OCI-LY3 (cell line): ENCODE results near the gene TERB1.
A peak's percentile ranks its signal among the peaks of the same experiment; 100 is the strongest.

Experiments
- H2AFZ ChIP-seq: fragments of 200-600, 300-600 bp; shearing (Covaris generic); 2 replicates; pipeline ENCODE4 v1.6.0; 2014; ENCODE audit warnings: antibody characterized with exemption, low read depth, low read length
- H3K27ac ChIP-seq: fragments of 200-600, 300-600 bp; sonication (generic); 2 replicates; pipeline ENCODE4 v1.5.1; 2014; ENCODE audit warnings: mild to moderate bottlenecking, low read length, moderate library complexity, mixed read lengths
- H3K27me3 ChIP-seq: fragments of 200-600, 300-600 bp; sonication (generic); 2 replicates; pipeline ENCODE4 v1.6.1; 2014; ENCODE audit warnings: low read depth, low read length, mixed read lengths
- H3K36me3 ChIP-seq: fragments of 200-600, 300-600 bp; sonication (generic); replicated peaks from 2 replicates; pipeline ENCODE3; 2014; ENCODE audit warnings: low read depth, low read length, mixed read lengths
- H3K4me1 ChIP-seq: fragments of 300-600, 200-600 bp; sonication (generic); 2 replicates; pipeline ENCODE4 v1.6.1; 2014; ENCODE audit warnings: low read length, mixed read lengths
- H3K4me2 ChIP-seq: fragments of 200-600, 300-600 bp; sonication (generic); 2 replicates; pipeline ENCODE4 v1.6.1; 2014; ENCODE audit warnings: low read length, mixed read lengths
- H3K4me3 ChIP-seq: fragments of 300-600, 200-600 bp; sonication (generic); 2 replicates; pipeline ENCODE4 v1.5.1; 2014; ENCODE audit warnings: antibody characterized with exemption, mild to moderate bottlenecking, low read length, moderate library complexity
- H3K79me2 ChIP-seq: fragments of 300-600, 200-600 bp; shearing (Covaris generic); 2 replicates; pipeline ENCODE4 v1.6.1; 2014; ENCODE audit warnings: mild to moderate bottlenecking, low read length, mixed read lengths
- H3K9ac ChIP-seq: fragments of 300-600, 200-600 bp; shearing (Covaris generic); 2 replicates; pipeline ENCODE4 v1.6.0; 2014; ENCODE audit warnings: mild to moderate bottlenecking, low read length, moderate library complexity
- H3K9me3 ChIP-seq: fragments of 200-600, 300-600 bp; shearing (Covaris generic); 2 replicates; pipeline ENCODE4 v1.6.1; 2014; ENCODE audit warnings: low read length, mixed read lengths; ENCODE audit not compliant: insufficient read depth
- H4K20me1 ChIP-seq: fragments of 200-600, 300-600 bp; sonication (generic); 2 replicates; pipeline ENCODE4 v1.6.1; 2016; ENCODE audit warnings: low read length, mixed read lengths; ENCODE audit not compliant: insufficient read depth
- EZH2phosphoT487 ChIP-seq: fragments of 200-600 bp; shearing (Covaris generic); IDR thresholded peaks from 2 replicates; pipeline ENCODE4 v1.6.1; 2018; ENCODE audit warnings: antibody characterized with exemption, mixed run types, low read depth
- TF ChIP-seq, protein P1 (sequence below): fragments of 200-600, 300-600 bp; sonication (generic); IDR thresholded peaks from 2 replicates; pipeline ENCODE4 v1.5.1; 2014; ENCODE audit warnings: antibody characterized with exemption, low read length, low read depth

Gene TERB1

DNA sequence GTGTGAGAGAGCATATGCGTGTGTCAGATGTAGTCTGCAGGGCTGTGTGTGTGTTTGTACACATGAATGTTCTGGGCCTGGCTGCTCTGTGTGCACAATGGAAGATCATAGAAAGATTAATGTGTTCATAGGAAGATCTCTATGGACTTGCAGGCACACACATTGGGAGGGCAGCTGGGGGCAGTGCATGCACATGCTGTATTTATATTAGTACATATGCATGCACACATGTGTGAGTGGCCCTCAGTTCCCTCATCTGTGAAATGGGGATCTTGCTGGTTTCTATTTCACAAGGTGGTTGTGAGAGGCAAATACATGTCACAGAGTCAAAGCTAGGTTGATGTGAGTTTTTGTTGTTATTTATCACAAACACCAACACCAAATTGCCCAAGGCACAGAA lies 44.9 kb upstream of the TERB1 start:
- Histone ChIP-seq H3K4me3 (no peak overlapping the region), H3K36me3 (no peaks in the 10 kb centered on the region), H3K79me2 (no peaks in the 10 kb centered on the region), H3K27me3 (0 out of 2 replicates have a peak, but pooled peaks cover 5% of the 10 kb centered on the region), H3K27ac (no peak overlapping the region), H3K4me1 (peaks cover 20% of the 10 kb centered on the region), H4K20me1 (no peaks in the 10 kb centered on the region), H2AFZ (no peak overlapping the region), H3K9me3 (no peaks in the 10 kb centered on the region), H3K9ac (no peak overlapping the region), H3K4me2 (no peak overlapping the region)
- no peak for TF ChIP-seq EZH2phosphoT487
- TF ChIP-seq, protein P1, sequence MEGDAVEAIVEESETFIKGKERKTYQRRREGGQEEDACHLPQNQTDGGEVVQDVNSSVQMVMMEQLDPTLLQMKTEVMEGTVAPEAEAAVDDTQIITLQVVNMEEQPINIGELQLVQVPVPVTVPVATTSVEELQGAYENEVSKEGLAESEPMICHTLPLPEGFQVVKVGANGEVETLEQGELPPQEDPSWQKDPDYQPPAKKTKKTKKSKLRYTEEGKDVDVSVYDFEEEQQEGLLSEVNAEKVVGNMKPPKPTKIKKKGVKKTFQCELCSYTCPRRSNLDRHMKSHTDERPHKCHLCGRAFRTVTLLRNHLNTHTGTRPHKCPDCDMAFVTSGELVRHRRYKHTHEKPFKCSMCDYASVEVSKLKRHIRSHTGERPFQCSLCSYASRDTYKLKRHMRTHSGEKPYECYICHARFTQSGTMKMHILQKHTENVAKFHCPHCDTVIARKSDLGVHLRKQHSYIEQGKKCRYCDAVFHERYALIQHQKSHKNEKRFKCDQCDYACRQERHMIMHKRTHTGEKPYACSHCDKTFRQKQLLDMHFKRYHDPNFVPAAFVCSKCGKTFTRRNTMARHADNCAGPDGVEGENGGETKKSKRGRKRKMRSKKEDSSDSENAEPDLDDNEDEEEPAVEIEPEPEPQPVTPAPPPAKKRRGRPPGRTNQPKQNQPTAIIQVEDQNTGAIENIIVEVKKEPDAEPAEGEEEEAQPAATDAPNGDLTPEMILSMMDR = no peak

DNA sequence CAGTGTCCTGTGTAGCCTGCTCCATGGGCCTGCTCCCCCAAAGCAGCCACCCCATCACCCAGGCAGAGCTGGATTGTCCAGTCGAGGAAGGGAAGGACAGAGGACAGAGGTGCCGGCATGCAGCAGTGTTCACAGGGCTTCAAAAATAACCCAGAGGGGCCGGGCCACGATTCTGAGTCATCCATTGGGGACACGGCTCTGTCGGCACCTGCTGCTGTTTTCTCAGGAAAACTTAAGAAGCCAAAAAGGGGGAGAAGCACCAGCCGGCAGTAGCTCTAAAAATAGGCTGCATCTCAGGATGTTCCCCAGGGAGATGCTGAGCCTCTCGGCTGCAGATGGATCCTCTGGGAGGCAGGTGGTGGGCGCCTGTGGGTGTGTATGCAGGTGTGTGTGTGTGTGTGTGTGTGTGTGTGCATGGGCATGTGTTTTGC lies 44.4 kb upstream of the TERB1 start:
- H3K4me1 ChIP-seq = peaks cover 22% of the 10 kb centered on the region
- H3K4me2 ChIP-seq = no peak overlapping the region; the same call in 1 of the 2 replicates
- no peak overlapping the region for H2AFZ ChIP-seq
- H3K9ac ChIP-seq = no peak overlapping the region
- H3K27ac ChIP-seq = no peak overlapping the region
- H3K9me3 ChIP-seq = no peaks in the 10 kb centered on the region
- 0 out of 2 replicates have a peak, but pooled peaks cover 5% of the 10 kb centered on the region for H3K27me3 ChIP-seq
- no peaks in the 10 kb centered on the region for H4K20me1 ChIP-seq
- no peak for TF ChIP-seq EZH2phosphoT487
- TF ChIP-seq, protein P1 = no peak
- no peaks in the 10 kb centered on the region for H3K36me3 ChIP-seq
- no peaks in the 10 kb centered on the region for H3K79me2 ChIP-seq
- H3K4me3 ChIP-seq = no peak overlapping the region

DNA sequence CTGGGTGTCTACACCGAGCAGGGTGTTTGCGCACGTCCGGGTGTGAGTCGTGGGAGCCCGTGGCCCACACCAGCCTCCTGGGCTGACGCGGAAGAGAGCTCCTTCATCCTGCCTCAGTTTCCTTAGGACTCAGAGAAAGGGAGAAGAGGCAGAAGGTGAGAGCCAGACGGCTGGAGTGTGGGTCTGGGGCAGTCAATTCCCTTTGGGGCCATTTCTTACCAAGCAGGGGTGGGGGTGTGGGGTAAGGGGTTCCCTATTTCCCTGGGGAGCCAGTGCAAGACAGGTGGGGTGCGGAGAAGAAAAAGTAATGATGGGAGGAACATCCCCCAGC lies 43.7 kb upstream of the TERB1 start:
- H3K79me2 ChIP-seq = no peaks in the 10 kb centered on the region
- 0 out of 2 replicates have a peak, but pooled peaks cover 5% of the 10 kb centered on the region for H3K27me3 ChIP-seq
- H3K4me3 ChIP-seq = peak overlapping the region; percentile 67
- H3K4me2 ChIP-seq = peak overlapping the region; percentile 39
- no peak overlapping the region for H3K27ac ChIP-seq
- TF ChIP-seq EZH2phosphoT487 = no peak
- TF ChIP-seq, protein P1 = no peak
- no peaks in the 10 kb centered on the region for H3K9me3 ChIP-seq
- H3K36me3 ChIP-seq = no peaks in the 10 kb centered on the region
- H3K4me1 ChIP-seq = peaks cover 15% of the 10 kb centered on the region
- H3K9ac ChIP-seq = no peak overlapping the region
- H2AFZ ChIP-seq = no peak overlapping the region
- no peaks in the 10 kb centered on the region for H4K20me1 ChIP-seq

DNA sequence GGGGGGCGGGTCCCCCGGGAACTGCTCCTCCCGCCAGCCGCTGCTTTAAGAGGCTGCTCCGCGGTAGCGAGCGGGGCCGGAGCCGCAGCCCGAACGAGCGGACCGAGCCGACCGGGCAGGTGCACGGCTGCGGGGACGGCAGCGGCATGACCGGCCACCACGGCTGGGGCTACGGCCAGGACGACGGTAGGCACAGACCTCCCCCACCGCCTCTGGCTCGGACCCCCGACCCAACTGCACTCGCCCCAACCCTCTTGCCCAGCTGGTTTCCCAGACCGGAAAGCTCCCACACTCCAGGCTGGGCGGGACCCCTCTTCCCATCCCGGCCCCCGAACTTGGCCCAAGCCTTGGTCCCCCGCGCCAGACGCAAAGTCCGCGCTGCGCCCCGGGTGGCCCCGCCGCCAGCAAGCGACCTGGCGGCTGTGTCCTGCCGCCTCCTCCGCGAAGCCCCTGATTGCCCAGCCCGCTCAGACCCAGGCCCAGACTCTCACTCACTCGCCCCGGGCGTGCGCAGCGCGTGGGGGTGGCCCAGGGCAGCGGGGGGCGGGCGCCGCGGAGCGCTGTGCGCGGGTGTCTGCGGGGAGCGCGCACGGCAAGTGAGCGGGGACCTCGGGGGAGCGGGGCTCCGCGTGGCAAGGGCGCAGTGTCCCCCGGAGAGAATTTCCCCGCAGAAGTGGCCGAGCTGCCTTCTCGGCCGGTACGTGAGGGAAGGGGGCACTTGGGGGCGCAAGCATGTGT lies 43.1 kb upstream of the TERB1 start, which contains the start of gene CA7:
TSS of gene CA7 (plus strand) at position 73 of the 738 bp plus-strand sequence. CDS start at position 147, 74 bp downstream.
- Histone ChIP-seq H3K4me2 (peak within 1 kb of the TSS; percentile 39), H3K9ac (no peak within 1 kb of the TSS), H3K9me3 (no peaks in the 10 kb centered on the region), H3K27ac (no peak within 1 kb of the TSS), H4K20me1 (no peaks in the 10 kb centered on the region), H3K4me3 (peak within 1 kb of the TSS; percentile 67), H2AFZ (no peak within 1 kb of the TSS), H3K27me3 (0 out of 2 replicates have a peak, but pooled peaks cover 5% of the 10 kb centered on the region), H3K4me1 (peaks cover 14% of the 10 kb centered on the region), H3K79me2 (no peaks in the 10 kb centered on the region), H3K36me3 (no peaks in the 10 kb centered on the region)
- no peak for TF ChIP-seq EZH2phosphoT487
- TF ChIP-seq, protein P1 = no peak
